Right lobe of liver (tissue), 6 donors: ENCODE results near the gene MRPL36. TPM values are rescaled to one million over a fixed set of nuclear protein-coding genes. Genes with fewer than 3 reads are reported as not detected.

Experiments
- ATAC-seq, 4 donors: fragments of 200-7000 bp; cut with Tn5 transposase; one replicate each; pipeline ENCODE4 v1.9.1; 2020; ENCODE audit warnings: mild to moderate bottlenecking in 4 of 4, moderate library complexity in 4 of 4
- DNase-seq, 3 donors: peaks; one replicate each; pipeline ENCODE4 v3.0.0-alpha.2; 2020
- H3K27ac ChIP-seq, 3 donors: fragments of 200-600 bp; one replicate each; pipeline ENCODE4 v1.8.0; 2022
- H3K27me3 ChIP-seq, 2 donors: fragments of 200-600 bp; one replicate each; pipeline ENCODE4 v1.8.0; 2022
- H3K36me3 ChIP-seq, 4 donors: fragments of 200-600 bp; sonication (generic) in 1 of 4; one replicate each; pipeline versions ENCODE4 v1.5.1 to v1.8.0; 2017 to 2022; ENCODE audit warnings: control low read depth in 1 of 4
- H3K4me1 ChIP-seq, 4 donors: fragments of 200-600 bp; sonication (generic) in 1 of 4; one replicate each; pipeline versions ENCODE4 v1.5.1 to v1.8.0; 2017 to 2022; ENCODE audit warnings: control low read depth in 1 of 4
- H3K4me3 ChIP-seq, 3 donors: fragments of 200-600 bp; one replicate each; pipeline ENCODE4 v1.8.0; 2022
- H3K9me3 ChIP-seq, 4 donors: fragments of 200-600 bp; sonication (generic) in 1 of 4; one replicate each; pipeline versions ENCODE4 v1.5.1 to v1.8.0; 2017 to 2022; ENCODE audit warnings: control low read depth in 1 of 4
- POLR2A ChIP-seq: fragments of 450-650 bp; IDR thresholded peaks from one replicate; pipeline ENCODE4 v1.6.1; 2017; ENCODE audit warnings: antibody characterized with exemption, mild to moderate bottlenecking
- WGBS: methylation state at CpG from one replicate; pipeline ENCODE4 v1.1.6; 2018; ENCODE audit warnings: low coverage, low lambda C conversion rate; ENCODE audit not compliant: insufficient coverage; ENCODE audit errors: missing lambda C conversion rate; 5-methylcytosine and 5-hydroxymethylcytosine counted together
- intact Hi-C, 2 donors: fragments of 100-400 bp; cut with DNase I; formaldehyde crosslinking; loops; one replicate each; pipeline versions ENCODE4 v1.11.2 to v1.14.1; 2022
- long read RNA-seq: library from polyadenylated mRNA; unstranded; transcript quantifications from one replicate; pipeline ENCODE4 v2.0.0, GENCODE V29; 2019
- total RNA-seq, 6 experiments: library from RNA; depleted of rRNA in 2 of 6; stranded (reverse); fragments of >200 nt in 2 of 6; fragmentation: NEBNext Ultra II Directional in 3 of 6; extraction: Animal tissue kit (Norgen Biotek cat#: 25700) in 3 of 6; gene quantifications; one replicate each; pipeline versions ENCODE4 v1.1.0 to v1.2.4, GENCODE V29; 2016 to 2023
- TF ChIP-seq, protein P1 (sequence below), 4 donors: fragments of 200-600 bp in 3 of 4; fragments of 450-650 bp in 1 of 4; IDR thresholded peaks; one replicate each; pipeline versions ENCODE4 v1.5.1 to v1.8.0; 2016 to 2022; ENCODE audit warnings: antibody characterized with exemption in 4 of 4, mild to moderate bottlenecking in 2 of 4
- donor health status: DM: no; HTN: yes; CAD: no.
- donor health status: DM: no; HTN: no; CAD: no.
- donor health status: DM: no; HTN: no; CAD: no.
- donor health status: DM: no; HTN: yes; CAD: no.
- donor health status: DM: no; HTN: yes; CAD: no.

The MRPL36 gene
- total RNA-seq: 10 to 100 TPM; 30.7 to 40.0 (median 35.5) TPM
- long read RNA-seq, transcript MRPL36-202 (2 exons, 610 nt): major isoform, 27 of 33 reads
- long read RNA-seq, partial matches to known transcripts: 1 of 33 reads
- long read RNA-seq, other reads (novel, unspliced or antisense): 3 of 33 reads

DNA sequence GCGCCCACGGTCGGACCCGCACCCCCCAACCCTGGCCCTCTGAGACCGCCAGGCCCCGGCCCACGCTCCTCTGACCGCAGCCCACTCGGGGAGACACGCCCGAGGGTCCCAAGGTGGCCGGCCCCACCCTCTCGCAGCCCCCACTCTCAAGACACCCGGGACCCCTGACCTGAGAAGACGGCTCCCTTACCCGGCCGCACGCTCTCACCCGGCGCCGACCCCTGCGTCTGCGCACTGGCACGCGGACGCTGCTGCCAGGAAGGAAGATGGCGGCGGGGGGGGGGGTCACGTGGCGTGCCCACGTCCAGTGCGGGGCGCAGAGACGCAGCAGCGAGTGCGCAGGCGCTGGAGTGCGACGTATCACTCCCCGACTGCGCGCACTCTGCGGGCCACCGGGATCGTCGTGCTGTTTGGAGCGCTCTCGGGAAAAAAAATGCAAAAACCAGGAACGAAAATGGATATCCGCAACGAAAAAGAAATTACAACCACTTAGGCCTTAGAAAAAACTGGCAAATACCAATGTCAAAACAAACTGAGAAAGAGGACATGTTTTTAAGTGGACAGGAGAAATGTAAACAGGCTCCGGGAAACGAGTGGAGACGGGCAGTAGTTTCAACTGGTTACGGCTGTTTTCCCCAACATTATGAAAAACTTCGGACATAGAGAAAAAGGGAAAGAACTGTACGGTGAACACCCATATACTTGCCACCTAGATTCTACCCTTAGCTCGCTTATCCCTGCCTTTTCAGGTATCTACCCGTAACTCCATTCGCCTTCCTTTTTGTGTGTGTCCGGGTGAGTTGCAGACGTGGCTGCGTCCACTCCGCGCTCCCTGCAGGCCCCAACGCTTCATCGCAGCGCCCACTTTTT, at the start of gene MRPL36:
TSS of gene MRPL36 (minus strand) at position 236 of the 870 bp plus-strand sequence. CDS start 902 bp downstream, outside the sequence.
- WGBS: under 1% methylated on average over 27 of the region's 68 CpGs
- peak within 1 kb of the TSS; percentile 61 to 83 (median 71) for H3K27ac ChIP-seq
- intact Hi-C loops: no loop called here
- peaks cover 0 to 39% (median 16%) of the 10 kb centered on the region in 4 donors for H3K36me3 ChIP-seq
- H3K4me3 ChIP-seq: peak within 1 kb of the TSS; percentile 95 to 98 (median 97)
- no peaks in the 10 kb centered on the region for H3K27me3 ChIP-seq
- TF ChIP-seq, protein P1, sequence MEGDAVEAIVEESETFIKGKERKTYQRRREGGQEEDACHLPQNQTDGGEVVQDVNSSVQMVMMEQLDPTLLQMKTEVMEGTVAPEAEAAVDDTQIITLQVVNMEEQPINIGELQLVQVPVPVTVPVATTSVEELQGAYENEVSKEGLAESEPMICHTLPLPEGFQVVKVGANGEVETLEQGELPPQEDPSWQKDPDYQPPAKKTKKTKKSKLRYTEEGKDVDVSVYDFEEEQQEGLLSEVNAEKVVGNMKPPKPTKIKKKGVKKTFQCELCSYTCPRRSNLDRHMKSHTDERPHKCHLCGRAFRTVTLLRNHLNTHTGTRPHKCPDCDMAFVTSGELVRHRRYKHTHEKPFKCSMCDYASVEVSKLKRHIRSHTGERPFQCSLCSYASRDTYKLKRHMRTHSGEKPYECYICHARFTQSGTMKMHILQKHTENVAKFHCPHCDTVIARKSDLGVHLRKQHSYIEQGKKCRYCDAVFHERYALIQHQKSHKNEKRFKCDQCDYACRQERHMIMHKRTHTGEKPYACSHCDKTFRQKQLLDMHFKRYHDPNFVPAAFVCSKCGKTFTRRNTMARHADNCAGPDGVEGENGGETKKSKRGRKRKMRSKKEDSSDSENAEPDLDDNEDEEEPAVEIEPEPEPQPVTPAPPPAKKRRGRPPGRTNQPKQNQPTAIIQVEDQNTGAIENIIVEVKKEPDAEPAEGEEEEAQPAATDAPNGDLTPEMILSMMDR (IDR thresholded peaks at IDR 0.05): no peak
- peak; percentile 77 for TF ChIP-seq POLR2A
- peaks cover 0 to 14% (median 6%) of the 10 kb centered on the region in 4 donors for H3K4me1 ChIP-seq
- H3K9me3 ChIP-seq: no peaks in the 10 kb centered on the region
- ATAC-seq (peak; percentile 82 to 87 (median 83)), DNase-seq (peak; percentile 94 to 95 (median 94))

DNA sequence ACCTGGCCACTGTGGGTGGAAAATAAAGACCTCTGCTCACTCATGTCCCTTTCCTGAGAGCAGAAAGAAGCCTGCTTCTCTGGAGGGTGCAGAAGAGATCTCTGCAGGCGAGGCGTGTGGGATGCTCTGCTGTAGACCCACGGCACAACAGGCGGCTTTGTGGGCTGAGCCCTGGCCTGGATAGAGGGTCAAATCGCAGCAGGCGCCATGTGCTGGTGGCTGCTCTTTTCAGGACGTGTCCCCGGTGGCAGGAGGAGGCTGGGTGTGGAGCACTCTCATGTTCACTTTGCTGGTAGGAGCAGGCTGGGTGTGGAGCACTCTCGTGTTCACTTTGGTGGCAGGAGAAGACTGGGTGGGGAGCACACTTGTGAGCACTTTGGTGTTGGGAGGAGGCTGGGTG, 48.0 kb upstream of the MRPL36 start:
- ATAC-seq (no peak), DNase-seq (peak in 1 of 3 donors; percentile 11)
- H3K36me3 ChIP-seq: no peaks in the 10 kb centered on the region
- H3K4me1 ChIP-seq: no peaks in the 10 kb centered on the region
- no peak for TF ChIP-seq POLR2A
- TF ChIP-seq, protein P1 (IDR thresholded peaks at IDR 0.05): no peak
- H3K27me3 ChIP-seq: peaks cover 0 to 4% of the 10 kb centered on the region in 2 donors
- 39% methylated on average over 3 of the region's 9 CpGs for WGBS
- no peak overlapping the region for H3K27ac ChIP-seq
- intact Hi-C loops: no loop called here
- no peaks in the 10 kb centered on the region for H3K9me3 ChIP-seq
- H3K4me3 ChIP-seq: no peak overlapping the region

DNA sequence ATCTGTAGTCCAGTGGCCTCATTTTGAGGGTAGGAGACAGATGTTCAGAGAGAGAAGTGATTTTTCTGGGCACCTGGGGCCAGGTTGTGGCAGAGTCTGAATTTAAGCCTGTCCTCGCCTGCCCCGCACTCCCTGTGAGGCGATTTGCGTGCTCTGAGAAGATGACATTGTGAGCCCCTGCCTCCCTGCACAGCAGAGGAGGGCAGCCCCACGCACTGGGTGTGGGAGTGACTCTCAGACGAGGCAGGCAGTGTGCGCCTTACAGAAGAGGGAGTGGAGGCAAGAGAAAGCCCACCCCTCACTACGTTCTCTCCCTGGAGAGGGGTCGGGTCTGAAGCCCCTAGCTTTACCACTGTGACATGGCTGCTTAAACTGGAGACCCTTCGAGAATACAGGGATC, 47.4 kb upstream of the MRPL36 start:
- ATAC-seq: no peak
- 36% methylated on average over 5 of the region's 10 CpGs for WGBS
- intact Hi-C loops: no loop called here
- no peak overlapping the region for H3K4me3 ChIP-seq
- TF ChIP-seq, protein P1 (IDR thresholded peaks at IDR 0.05): no peak
- TF ChIP-seq POLR2A: no peak
- H3K36me3 ChIP-seq: no peaks in the 10 kb centered on the region
- DNase-seq: peak in 1 of 3 donors; percentile 49
- peaks cover 0 to 4% of the 10 kb centered on the region in 2 donors for H3K27me3 ChIP-seq
- H3K4me1 ChIP-seq: no peaks in the 10 kb centered on the region
- H3K27ac ChIP-seq: no peak overlapping the region
- H3K9me3 ChIP-seq: no peaks in the 10 kb centered on the region

DNA sequence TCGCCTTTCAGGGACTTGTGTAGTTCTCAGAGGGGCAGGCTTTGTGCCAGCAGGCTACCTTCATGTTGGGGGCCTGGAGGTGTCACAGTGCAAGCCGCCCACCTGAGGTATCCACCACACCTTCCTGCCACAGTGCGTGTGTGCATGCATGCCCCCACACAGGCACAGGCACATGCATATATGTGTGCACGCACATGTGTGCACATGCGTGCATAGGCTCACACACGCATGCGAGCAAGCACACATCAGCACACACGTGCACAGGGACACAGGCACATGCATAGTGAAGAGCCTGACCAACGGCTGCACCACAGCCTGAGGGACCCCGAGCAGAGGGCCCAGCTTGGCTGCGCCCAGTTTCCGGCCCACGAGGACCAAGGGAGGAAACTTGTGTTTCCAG, 46.9 kb upstream of the MRPL36 start:
- no peaks in the 10 kb centered on the region for H3K4me1 ChIP-seq
- peak in 1 of 3 donors; percentile 39 for DNase-seq
- no peaks in the 10 kb centered on the region for H3K9me3 ChIP-seq
- no peak for TF ChIP-seq POLR2A
- TF ChIP-seq, protein P1 (IDR thresholded peaks at IDR 0.05): no peak
- WGBS: 82% methylated on average over 3 of the region's 13 CpGs
- no peak overlapping the region for H3K4me3 ChIP-seq
- ATAC-seq: no peak
- intact Hi-C loops: no loop called here
- no peaks in the 10 kb centered on the region for H3K36me3 ChIP-seq
- H3K27ac ChIP-seq: no peak overlapping the region
- peaks cover 0 to 4% of the 10 kb centered on the region in 2 donors for H3K27me3 ChIP-seq
